Fibroblast of lung (primary cell): ENCODE results near the gene PCSK5. TPM values are rescaled to one million over a fixed set of nuclear protein-coding genes. Genes with fewer than 3 reads are reported as not detected.
A peak's percentile ranks its signal among the peaks of the same experiment; 100 is the strongest.

ENCODE experiments used
- DNase-seq, 2 donors: peaks; one replicate each; pipeline versions ENCODE4 v3.0.0 to v3.0.0-alpha.2; 2010; ENCODE audit warnings: low read depth in 2 of 2
- H2AFZ ChIP-seq: 2 replicates; pipeline ENCODE4 v1.5.1; 2012; ENCODE audit warnings: low read length, control low read depth, inconsistent platforms
- H3K27ac ChIP-seq: 2 replicates; pipeline ENCODE4 v1.5.1; 2011; ENCODE audit warnings: low read length, control low read depth; ENCODE audit not compliant: insufficient read depth
- H3K27me3 ChIP-seq: 2 replicates; pipeline ENCODE4 v1.5.1; 2011; ENCODE audit warnings: mild to moderate bottlenecking, low read length; ENCODE audit not compliant: control insufficient read depth, insufficient read depth
- H3K36me3 ChIP-seq: 2 replicates; pipeline ENCODE4 v1.5.1; 2011; ENCODE audit warnings: low read length; ENCODE audit not compliant: control insufficient read depth, insufficient read depth
- H3K4me1 ChIP-seq: 2 replicates; pipeline ENCODE4 v1.5.1; 2011; ENCODE audit warnings: low read length; ENCODE audit not compliant: control insufficient read depth, insufficient read depth; ENCODE audit errors: extremely low read depth
- H3K4me2 ChIP-seq: 2 replicates; pipeline ENCODE4 v1.5.1; 2011; ENCODE audit warnings: low read length, control low read depth; ENCODE audit not compliant: insufficient read depth; ENCODE audit errors: extremely low read depth
- H3K4me3 ChIP-seq, 4 experiments: fragments of 200-600 bp in 1 of 4; sonication (generic) in 1 of 4; replicated peaks in 1 of 4; 2 replicates each; pipeline ENCODE4 v1.5.1; 2011 to 2016; ENCODE audit warnings: low read length in 4 of 4, low read depth in 3 of 4, mild to moderate bottlenecking in 3 of 4, control low read depth in 2 of 4, inconsistent platforms in 1 of 4, mixed read lengths in 1 of 4; ENCODE audit not compliant: insufficient read depth in 1 of 4; ENCODE audit errors: control extremely low read depth in 1 of 4
- H3K79me2 ChIP-seq: 2 replicates; pipeline ENCODE4 v1.5.1; 2012; ENCODE audit warnings: mild to moderate bottlenecking, low read length, inconsistent platforms; ENCODE audit not compliant: control insufficient read depth, insufficient read depth
- H3K9ac ChIP-seq: 2 replicates; pipeline ENCODE4 v1.5.1; 2011; ENCODE audit warnings: mild to moderate bottlenecking, low read length, control low read depth; ENCODE audit not compliant: insufficient read depth
- H3K9me3 ChIP-seq: 2 replicates; pipeline ENCODE4 v1.5.1; 2012; ENCODE audit warnings: low read depth, low read length; ENCODE audit not compliant: control insufficient read depth, insufficient read depth
- H4K20me1 ChIP-seq: 2 replicates; pipeline ENCODE4 v1.5.1; 2011; ENCODE audit warnings: low read length; ENCODE audit not compliant: control insufficient read depth, insufficient read depth; ENCODE audit errors: extremely low read depth
- EZH2 ChIP-seq: IDR thresholded peaks from 2 replicates; pipeline ENCODE4 v1.5.1; 2012; ENCODE audit warnings: low read length, control low read depth, mild to moderate bottlenecking; ENCODE audit errors: missing control alignments
- polyA plus RNA-seq, 2 donors: library from polyadenylated mRNA; depleted of rRNA in 1 of 2; stranded (reverse) in 1 of 2; unstranded in 1 of 2; fragments of >200 nt; gene quantifications; 2 replicates each; pipeline ENCODE4 v1.2.1, GENCODE V29; 2011 to 2012; ENCODE audit warnings: missing spikeins in 1 of 2
- total RNA-seq: library from RNA; depleted of rRNA; stranded (reverse); fragments of >200 nt; gene quantifications from 2 replicates; pipeline ENCODE4 v1.2.1, GENCODE V29; 2014
- TF ChIP-seq, protein P1 (sequence below), 2 donors: IDR thresholded peaks in 1 of 2; conservative IDR thresholded peaks in 1 of 2; 1 replicate in 1 of 2; 2 replicates in 1 of 2; pipeline ENCODE4 v1.5.1; 2011 to 2012; ENCODE audit warnings: low read length in 2 of 2, control low read depth in 1 of 2, inconsistent platforms in 1 of 2, low read depth in 1 of 2, mild to moderate bottlenecking in 1 of 2

The PCSK5 gene
- total and polyA plus RNA-seq, 2 donors (not counting 1 experiment from before 2014, with no cell fraction given) = 3.1 to 4.8 TPM

DNA sequence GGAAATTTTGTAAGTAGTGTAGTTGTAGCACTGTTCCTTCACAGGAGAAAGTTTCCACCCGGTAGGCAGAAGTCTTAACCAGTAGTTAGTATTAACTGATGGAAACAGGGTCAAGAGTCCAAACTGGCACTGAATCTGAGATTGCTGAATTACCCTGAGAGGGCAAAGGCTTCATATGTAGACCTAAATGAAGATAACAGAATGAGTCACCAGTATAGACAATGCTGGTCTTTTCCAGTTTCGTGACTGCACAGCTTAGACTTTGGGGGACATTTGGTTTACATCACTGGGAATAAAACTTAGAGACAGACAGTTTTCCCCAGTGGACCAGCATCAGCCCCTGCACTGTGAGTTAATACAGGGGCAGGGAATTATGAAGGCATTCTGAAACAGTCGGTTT lies 60.5 kb downstream of the PCSK5 start:
- Histone ChIP-seq H3K79me2 (no peaks in the 10 kb centered on the region), H4K20me1 (no peaks in the 10 kb centered on the region), H3K4me2 (no peak overlapping the region), H3K9me3 (no peaks in the 10 kb centered on the region), H3K27me3 (no peaks in the 10 kb centered on the region), H3K27ac (no peak overlapping the region), H3K4me3 (no peak overlapping the region), H3K4me1 (no peaks in the 10 kb centered on the region), H2AFZ (no peak overlapping the region), H3K36me3 (no peaks in the 10 kb centered on the region), H3K9ac (no peak overlapping the region)
- DNase-seq = no peak
- TF ChIP-seq, protein P1, sequence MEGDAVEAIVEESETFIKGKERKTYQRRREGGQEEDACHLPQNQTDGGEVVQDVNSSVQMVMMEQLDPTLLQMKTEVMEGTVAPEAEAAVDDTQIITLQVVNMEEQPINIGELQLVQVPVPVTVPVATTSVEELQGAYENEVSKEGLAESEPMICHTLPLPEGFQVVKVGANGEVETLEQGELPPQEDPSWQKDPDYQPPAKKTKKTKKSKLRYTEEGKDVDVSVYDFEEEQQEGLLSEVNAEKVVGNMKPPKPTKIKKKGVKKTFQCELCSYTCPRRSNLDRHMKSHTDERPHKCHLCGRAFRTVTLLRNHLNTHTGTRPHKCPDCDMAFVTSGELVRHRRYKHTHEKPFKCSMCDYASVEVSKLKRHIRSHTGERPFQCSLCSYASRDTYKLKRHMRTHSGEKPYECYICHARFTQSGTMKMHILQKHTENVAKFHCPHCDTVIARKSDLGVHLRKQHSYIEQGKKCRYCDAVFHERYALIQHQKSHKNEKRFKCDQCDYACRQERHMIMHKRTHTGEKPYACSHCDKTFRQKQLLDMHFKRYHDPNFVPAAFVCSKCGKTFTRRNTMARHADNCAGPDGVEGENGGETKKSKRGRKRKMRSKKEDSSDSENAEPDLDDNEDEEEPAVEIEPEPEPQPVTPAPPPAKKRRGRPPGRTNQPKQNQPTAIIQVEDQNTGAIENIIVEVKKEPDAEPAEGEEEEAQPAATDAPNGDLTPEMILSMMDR (conservative IDR thresholded peaks at IDR 0.05 in 1 of 2, IDR thresholded peaks at IDR 0.05 in 1 of 2; ENCODE audit: low read depth in 1 of 2, low read length in 2 of 2) = no peak
- no peak for TF ChIP-seq EZH2

DNA sequence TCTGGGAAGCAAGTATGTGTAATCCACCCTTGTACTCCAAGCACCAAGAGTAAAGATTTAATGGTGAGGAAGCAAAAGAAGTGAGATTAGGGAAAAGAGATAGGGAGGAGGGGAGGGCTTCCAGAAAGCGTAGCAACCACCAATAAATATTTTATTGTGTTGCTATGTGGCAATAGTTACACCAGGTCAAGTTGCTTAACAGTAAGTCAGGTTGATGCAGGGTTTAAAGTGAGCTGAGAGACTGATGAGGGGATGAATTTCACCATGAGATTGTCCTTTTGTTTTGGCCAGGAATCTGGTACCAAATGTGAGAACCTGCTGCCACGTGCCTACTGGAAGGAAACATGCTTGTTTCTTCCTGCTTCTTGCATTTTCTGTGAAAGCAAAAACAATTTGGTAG lies 62.7 kb downstream of the PCSK5 start:
- no peak overlapping the region for H3K9ac ChIP-seq
- no peak overlapping the region for H2AFZ ChIP-seq
- H3K9me3 ChIP-seq = no peaks in the 10 kb centered on the region
- H4K20me1 ChIP-seq = no peaks in the 10 kb centered on the region
- no peaks in the 10 kb centered on the region for H3K79me2 ChIP-seq
- no peak overlapping the region for H3K4me3 ChIP-seq
- TF ChIP-seq, protein P1 (conservative IDR thresholded peaks at IDR 0.05 in 1 of 2, IDR thresholded peaks at IDR 0.05 in 1 of 2; ENCODE audit: low read depth in 1 of 2, low read length in 2 of 2) = no peak
- no peak for TF ChIP-seq EZH2
- no peak overlapping the region for H3K4me2 ChIP-seq
- H3K36me3 ChIP-seq = no peaks in the 10 kb centered on the region
- H3K4me1 ChIP-seq = no peaks in the 10 kb centered on the region
- peak in 1 of 2 donors; percentile 45 for DNase-seq
- H3K27me3 ChIP-seq = no peaks in the 10 kb centered on the region
- H3K27ac ChIP-seq = no peak overlapping the region

DNA sequence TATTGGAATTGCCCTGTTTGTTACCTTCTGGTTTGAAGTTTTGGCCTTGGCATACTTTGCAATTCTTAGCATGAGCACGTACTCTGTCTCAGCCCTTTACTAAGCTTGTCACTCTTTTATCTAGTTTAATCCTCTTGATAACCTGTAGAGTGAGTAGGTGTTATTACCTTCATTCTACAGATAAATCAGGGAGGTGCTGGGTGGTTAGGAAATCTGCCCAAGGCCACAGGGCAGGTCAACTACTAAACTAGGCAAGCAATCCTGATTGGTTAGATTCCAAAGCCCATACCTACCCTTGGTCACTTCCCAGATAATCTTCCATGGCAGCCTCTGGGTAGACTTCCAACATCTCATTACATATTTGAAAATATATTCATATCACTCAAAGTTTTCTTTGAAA lies 65.7 kb downstream of the PCSK5 start:
- no peak overlapping the region for H3K9ac ChIP-seq
- no peak for TF ChIP-seq EZH2
- TF ChIP-seq, protein P1 (conservative IDR thresholded peaks at IDR 0.05 in 1 of 2, IDR thresholded peaks at IDR 0.05 in 1 of 2; ENCODE audit: low read depth in 1 of 2, low read length in 2 of 2) = no peak
- no peak overlapping the region for H3K4me2 ChIP-seq
- no peaks in the 10 kb centered on the region for H3K79me2 ChIP-seq
- H3K9me3 ChIP-seq = no peaks in the 10 kb centered on the region
- H3K27ac ChIP-seq = no peak overlapping the region
- no peaks in the 10 kb centered on the region for H3K36me3 ChIP-seq
- no peaks in the 10 kb centered on the region for H3K4me1 ChIP-seq
- no peaks in the 10 kb centered on the region for H3K27me3 ChIP-seq
- H4K20me1 ChIP-seq = no peaks in the 10 kb centered on the region
- no peak overlapping the region for H3K4me3 ChIP-seq
- no peak for DNase-seq
- H2AFZ ChIP-seq = no peak overlapping the region
